Activated B cell treated with CpG ODN at 0.5 μM for 24 hours (primary cell): Measurements from ENCODE around the gene MAP2K6. TPM values are rescaled to one million over a fixed set of nuclear protein-coding genes. Genes with fewer than 3 reads are reported as not detected.

Source experiments
- ATAC-seq: fragments of 200-7000 bp; cut with Tn5 transposase; one replicate; pipeline ENCODE4 v1.10.0; 2021; ENCODE audit warnings: low read depth, mild to moderate bottlenecking, moderate library complexity
- CTCF ChIA-PET: fragments of 350-600 bp; sonication (Branson Sonifier 250); formaldehyde crosslinking; loops from one replicate; lab custom pipeline; 2021; ENCODE audit warnings: antibody characterized with exemption; lab: Charles Lee
- POLR2A ChIA-PET: fragments of 350-600 bp; sonication (Branson Sonifier 250); formaldehyde crosslinking; loops from one replicate; lab custom pipeline; 2021; ENCODE audit warnings: antibody characterized with exemption; lab: Charles Lee
- DNase-seq: peaks from one replicate; pipeline ENCODE4 v3.0.0; 2022
- H3K27ac Mint-ChIP-seq: one replicate; pipeline ENCODE4 v1.8.0; 2020; ENCODE audit warnings: mixed read lengths
- H3K27me3 Mint-ChIP-seq: one replicate; pipeline ENCODE4 v1.8.0; 2021; ENCODE audit warnings: mixed read lengths
- H3K36me3 Mint-ChIP-seq: one replicate; pipeline ENCODE4 v1.8.0; 2021; ENCODE audit warnings: low read depth, mixed read lengths
- H3K4me1 Mint-ChIP-seq: one replicate; pipeline ENCODE4 v1.8.0; 2021; ENCODE audit warnings: mixed read lengths
- H3K4me3 Mint-ChIP-seq: one replicate; pipeline ENCODE4 v1.8.0; 2020; ENCODE audit warnings: mild to moderate bottlenecking, mixed read lengths
- H3K9me3 Mint-ChIP-seq: one replicate; pipeline ENCODE4 v1.8.0; 2020; ENCODE audit warnings: mixed read lengths
- CTCF ChIP-seq: fragments of 200-600 bp; IDR thresholded peaks from one replicate; pipeline ENCODE4 v1.8.0; 2022; ENCODE audit warnings: antibody characterized with exemption, mild to moderate bottlenecking
- intact Hi-C: fragments of 100-400 bp; cut with micrococcal nuclease; formaldehyde crosslinking; loops from one replicate; pipeline ENCODE4 v1.15.1; 2024
- total RNA-seq: library from RNA; stranded (reverse); gene quantifications from 2 replicates; pipeline ENCODE4 v1.2.3, GENCODE V29; 2022

Gene MAP2K6
- total RNA-seq, 1 donor from 2014 or later, result 2.9 TPM

DNA sequence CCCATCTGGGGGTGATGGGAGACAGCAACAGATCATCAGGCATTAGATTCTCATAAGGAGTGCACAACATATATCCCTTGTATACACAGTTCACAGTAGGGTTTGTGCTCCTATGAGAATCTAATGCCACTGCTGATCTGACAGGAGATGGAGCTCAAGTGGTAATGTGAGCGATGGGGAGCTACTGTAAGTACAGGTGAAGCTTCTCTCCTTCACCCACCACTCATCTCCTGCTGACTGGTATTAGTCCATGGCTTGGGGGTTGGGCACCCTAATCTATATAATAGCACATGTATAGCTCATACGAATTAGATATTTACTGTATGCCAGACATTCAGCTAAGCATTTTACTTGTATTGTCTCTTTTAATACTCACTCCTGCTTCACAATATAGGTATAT, 101.7 kb downstream of the MAP2K6 start:
- H3K27ac Mint-ChIP-seq, result no peak overlapping the region
- H3K9me3 Mint-ChIP-seq, result no peaks in the 10 kb centered on the region
- ATAC-seq (no peak), DNase-seq (no peak)
- peaks cover 33% of the 10 kb centered on the region for H3K4me1 Mint-ChIP-seq
- no peak for TF ChIP-seq CTCF
- ChIA-PET CTCF (interaction anchor here (0.8 to 1.0 kb wide), 2 partner anchors 9 to 12 kb away, joined by 3 to 4 read pairs; no protein-coding TSS in a partner anchor), POLR2A (interaction anchor here (1.7 to 1.9 kb wide), 2 partner anchors 12 to 101 kb away, joined by 6 to 22 read pairs; partner anchors contain the start of gene MAP2K6)
- intact Hi-C loops, result loop anchor here (1.0 to 10.0 kb wide), 3 partner anchors 101 to 1691 kb away; partner anchors contain the start of genes ABCA5, BPTF and MAP2K6
- H3K27me3 Mint-ChIP-seq, result peaks cover 15% of the 10 kb centered on the region
- peaks cover 40% of the 10 kb centered on the region for H3K36me3 Mint-ChIP-seq
- no peak overlapping the region for H3K4me3 Mint-ChIP-seq

- DNase-seq, result no peak
These were observed 102.4 kb downstream of the MAP2K6 start for GRCh38 chr17:69516911-69517310.

DNA sequence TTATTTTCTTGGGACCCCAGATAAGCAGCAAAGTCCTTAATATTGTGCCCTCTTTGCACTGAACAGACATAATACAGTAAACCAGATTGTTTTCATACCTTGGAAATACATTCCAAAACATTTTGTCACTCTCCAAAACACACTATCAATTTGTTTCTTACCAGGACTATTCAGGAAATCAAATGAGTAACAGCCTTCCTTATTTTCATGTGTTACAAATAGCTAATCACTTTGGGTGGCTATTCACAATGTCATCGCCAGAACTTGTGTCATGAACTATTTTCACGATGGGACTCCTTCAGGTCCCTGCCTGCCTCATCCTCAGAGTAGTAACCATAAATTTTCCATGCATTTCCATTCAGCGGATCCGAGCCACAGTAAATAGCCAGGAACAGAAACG, 104.5 kb downstream of the MAP2K6 start:
- no peak overlapping the region for H3K27ac Mint-ChIP-seq
- no peak overlapping the region for H3K4me3 Mint-ChIP-seq
- no peak for DNase-seq
- ChIA-PET CTCF (interaction anchor here (1.9 kb wide), 1 partner anchor 15 kb away, joined by 5 read pairs; no protein-coding TSS in a partner anchor), POLR2A (no interaction called here)
- H3K36me3 Mint-ChIP-seq, result peaks cover 46% of the 10 kb centered on the region
- TF ChIP-seq CTCF, result no peak
- H3K27me3 Mint-ChIP-seq, result peaks cover 19% of the 10 kb centered on the region
- no peak for ATAC-seq
- no peaks in the 10 kb centered on the region for H3K9me3 Mint-ChIP-seq
- H3K4me1 Mint-ChIP-seq, result peaks cover 38% of the 10 kb centered on the region
- intact Hi-C loops, result loop anchor here (10.0 kb wide), 1 partner anchor 1694 kb away; the partner anchor contains the start of gene BPTF

More at GRCh38 chr17:69516911-69517310, 102.4 kb downstream of the MAP2K6 start:
- Mint-ChIP-seq H3K27me3 (peaks cover 17% of the 10 kb centered on the region), H3K27ac (peak overlapping the region; percentile 46), H3K9me3 (no peaks in the 10 kb centered on the region), H3K4me1 (peaks cover 33% of the 10 kb centered on the region), H3K4me3 (peak overlapping the region; percentile 48), H3K36me3 (peaks cover 44% of the 10 kb centered on the region)
- ATAC-seq, result peak; percentile 91
- ChIA-PET CTCF (interaction anchor here (1.0 kb wide), 1 partner anchor 13 kb away, joined by 4 read pairs; no protein-coding TSS in a partner anchor), POLR2A (interaction anchor here (1.0 to 1.9 kb wide), 3 partner anchors 13 to 190 kb away, joined by 5 to 22 read pairs (median 6); partner anchors contain the start of genes ABCA5 and MAP2K6)
- no peak for TF ChIP-seq CTCF
- intact Hi-C loops, result loop anchor here (1.0 to 10.0 kb wide), 4 partner anchors 14 to 1692 kb away; partner anchors contain the start of genes ABCA5, BPTF and MAP2K6

GRCh38 chr17:69523244-69523861, 108.9 kb downstream of the MAP2K6 start:
- TF ChIP-seq CTCF, result no peak
- Mint-ChIP-seq H3K9me3 (no peaks in the 10 kb centered on the region), H3K36me3 (peaks cover 58% of the 10 kb centered on the region), H3K4me3 (no peak overlapping the region), H3K4me1 (peaks cover 8% of the 10 kb centered on the region), H3K27me3 (peaks cover 17% of the 10 kb centered on the region), H3K27ac (no peak overlapping the region)
- intact Hi-C loops, result loop anchor here (1.0 to 5.0 kb wide), 4 partner anchors 20 to 751 kb away; partner anchors contain the start of gene ABCA5
- peak; percentile 45 for ATAC-seq
- ChIA-PET POLR2A (interaction anchor here (0.6 to 1.5 kb wide), 2 partner anchors 20 to 1637 kb away, joined by 4 read pairs; no protein-coding TSS in a partner anchor), CTCF (interaction anchor here (0.8 to 5.3 kb wide), 11 partner anchors 8 to 272 kb away, joined by 3 to 38 read pairs (median 5); partner anchors contain the start of gene MAP2K6)
- DNase-seq, result no peak

DNA sequence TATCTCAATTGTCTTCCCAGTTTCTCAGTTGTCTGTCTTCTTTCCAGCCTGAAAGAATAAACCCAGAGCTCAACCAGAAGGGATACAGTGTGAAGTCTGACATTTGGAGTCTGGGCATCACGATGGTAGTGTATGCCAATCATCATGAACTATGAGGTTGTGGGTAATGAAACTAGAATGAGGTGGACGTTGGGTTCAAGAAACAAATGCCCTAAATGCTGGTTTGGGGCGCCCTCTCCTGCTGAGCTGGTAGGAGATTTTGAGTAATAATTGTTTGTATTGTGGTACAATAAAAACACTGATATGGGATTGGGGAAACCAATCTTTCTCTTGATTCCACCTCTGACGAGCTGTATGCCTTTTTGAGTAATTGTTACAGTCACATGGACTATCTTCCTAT, 110.4 kb downstream of the MAP2K6 start:
- TF ChIP-seq CTCF, result no peak
- POLR2A ChIA-PET, result no interaction called here

More for the DNA sequence above, 110.4 kb downstream of the MAP2K6 start:
- Mint-ChIP-seq H3K4me3 (no peak overlapping the region), H3K4me1 (peaks cover 5% of the 10 kb centered on the region), H3K9me3 (no peaks in the 10 kb centered on the region), H3K27ac (no peak overlapping the region), H3K27me3 (peaks cover 8% of the 10 kb centered on the region), H3K36me3 (peaks cover 46% of the 10 kb centered on the region)
- DNase-seq (no peak), ATAC-seq (no peak)
- intact Hi-C loops, result loop anchor here (2.0 to 5.0 kb wide), 2 partner anchors 278 to 753 kb away; no protein-coding TSS in a partner anchor
- CTCF ChIA-PET, result interaction anchor here (0.7 to 5.3 kb wide), 11 partner anchors 9 to 1027 kb away, joined by 3 to 38 read pairs (median 4); partner anchors contain the start of gene MAP2K6
